ENCODE data around the gene GLYR1.

GLYR1 gene

DNA sequence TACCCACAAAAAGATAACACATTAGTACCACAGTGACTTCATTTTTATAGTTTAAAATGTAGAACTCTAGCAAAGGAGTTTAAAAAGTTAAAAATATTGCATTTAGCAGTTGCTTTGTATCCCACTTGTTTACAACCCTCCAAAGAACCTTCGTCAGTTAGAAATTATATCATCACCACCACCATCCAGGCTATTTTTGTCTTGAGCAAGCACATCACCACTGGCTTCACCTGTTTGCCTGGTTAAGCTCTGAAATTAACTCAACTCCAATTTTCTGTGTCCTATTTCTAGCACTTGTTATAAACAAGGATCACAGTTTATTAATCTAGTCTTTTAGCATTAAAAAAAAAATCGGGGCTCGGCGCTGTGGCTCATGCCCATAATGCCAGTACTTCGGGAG lies 6.1 kb downstream of the GLYR1 start:
- CTCF ChIA-PET, result no interaction called here
- TF ChIP-seq ARNT (IDR thresholded peaks at IDR 0.05) (no peak), FOXK2 (IDR thresholded peaks at IDR 0.05) (no peak), BHLHE40 (IDR thresholded peaks at IDR 0.05; ENCODE audit: borderline replicate concordance) (no peak), LEF1 (IDR thresholded peaks at IDR 0.05; ENCODE audit: borderline replicate concordance) (no peak), HDGF (IDR thresholded peaks at IDR 0.05; ENCODE audit: borderline replicate concordance) (no peak), FOXM1 (IDR thresholded peaks at IDR 0.05; ENCODE audit: borderline replicate concordance) (no peak), NFRKB (IDR thresholded peaks at IDR 0.05) (no peak), FOXA1 (IDR thresholded peaks at IDR 0.05) (no peak), SP1 (IDR thresholded peaks at IDR 0.05) (no peak), ZNF384 (IDR thresholded peaks at IDR 0.05) (no peak)
- TF ChIP-seq, protein P1, sequence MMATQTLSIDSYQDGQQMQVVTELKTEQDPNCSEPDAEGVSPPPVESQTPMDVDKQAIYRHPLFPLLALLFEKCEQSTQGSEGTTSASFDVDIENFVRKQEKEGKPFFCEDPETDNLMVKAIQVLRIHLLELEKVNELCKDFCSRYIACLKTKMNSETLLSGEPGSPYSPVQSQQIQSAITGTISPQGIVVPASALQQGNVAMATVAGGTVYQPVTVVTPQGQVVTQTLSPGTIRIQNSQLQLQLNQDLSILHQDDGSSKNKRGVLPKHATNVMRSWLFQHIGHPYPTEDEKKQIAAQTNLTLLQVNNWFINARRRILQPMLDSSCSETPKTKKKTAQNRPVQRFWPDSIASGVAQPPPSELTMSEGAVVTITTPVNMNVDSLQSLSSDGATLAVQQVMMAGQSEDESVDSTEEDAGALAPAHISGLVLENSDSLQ (IDR thresholded peaks at IDR 0.05), result no peak
- DNase-seq (ENCODE audit: extremely low spot score), result no peak
- POLR2A ChIA-PET, result no interaction called here

DNA sequence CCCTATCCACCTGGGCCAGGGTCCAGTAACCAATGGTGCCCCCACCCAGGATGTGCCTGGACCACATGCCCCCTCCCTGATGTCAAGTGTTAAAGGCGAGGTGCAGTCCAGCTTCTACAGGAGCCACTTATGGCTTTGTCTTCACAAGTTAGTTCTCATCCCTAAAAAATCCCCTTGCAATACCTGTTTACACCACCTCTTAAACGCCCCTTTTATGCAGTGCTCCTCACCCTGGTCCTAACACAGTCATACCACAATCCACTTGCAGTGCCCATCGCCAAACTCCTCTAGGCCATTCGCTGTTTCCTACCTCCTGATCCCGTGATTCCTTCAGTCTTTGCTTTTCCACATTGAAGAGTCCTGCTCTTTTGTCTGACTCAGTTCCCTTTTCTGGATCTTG lies 7.1 kb downstream of the GLYR1 start:
- ChIA-PET CTCF (no interaction called here), POLR2A (no interaction called here)
- TF ChIP-seq TARDBP (IDR thresholded peaks at IDR 0.05), result no peak
- no peak for TF ChIP-seq ZNF384 (IDR thresholded peaks at IDR 0.05)
- TF ChIP-seq LEF1 (IDR thresholded peaks at IDR 0.05; ENCODE audit: borderline replicate concordance), result no peak
- no peak for TF ChIP-seq FOXM1 (IDR thresholded peaks at IDR 0.05; ENCODE audit: borderline replicate concordance)
- no peak for TF ChIP-seq ELF4 (IDR thresholded peaks at IDR 0.05)
- DNase-seq (ENCODE audit: extremely low spot score), result peak; percentile 12

DNA sequence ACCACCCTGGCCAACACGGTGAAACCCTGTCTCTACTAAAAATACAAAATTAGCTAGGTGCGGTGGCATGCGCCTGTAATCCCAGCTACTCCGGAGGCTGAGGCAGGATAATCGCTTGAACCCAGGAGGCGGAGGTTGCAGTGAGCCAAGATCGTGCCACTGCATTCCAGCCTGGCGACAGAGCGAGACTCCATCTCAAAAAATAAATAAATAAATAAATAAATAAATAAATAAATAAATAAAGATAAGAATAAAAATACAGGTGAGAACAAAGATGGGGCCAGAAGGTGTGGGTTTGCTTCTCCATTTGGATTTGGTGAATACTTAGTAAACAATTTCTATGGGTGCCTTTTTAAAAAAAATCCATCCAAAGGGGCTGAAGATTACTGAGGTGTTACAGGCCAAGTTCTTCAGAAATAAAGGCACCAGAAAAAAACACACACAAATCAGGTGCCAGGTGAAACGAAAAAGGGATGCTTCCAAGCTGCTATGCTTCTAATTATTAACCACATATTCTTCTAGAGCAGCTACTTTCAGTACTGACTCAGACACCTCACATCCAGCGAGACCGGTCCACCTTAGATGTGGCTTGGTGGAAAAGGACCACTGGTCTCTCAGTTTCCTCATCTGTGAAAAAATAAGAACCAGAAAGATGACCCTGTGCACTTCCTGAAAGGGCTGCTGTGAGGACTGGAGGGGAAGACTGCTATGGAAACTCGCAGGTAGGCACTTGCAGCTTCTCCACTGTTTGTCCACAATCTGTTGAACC lies 9.2 kb downstream of the GLYR1 start:
- CTCF ChIA-PET, result no interaction called here

DNA sequence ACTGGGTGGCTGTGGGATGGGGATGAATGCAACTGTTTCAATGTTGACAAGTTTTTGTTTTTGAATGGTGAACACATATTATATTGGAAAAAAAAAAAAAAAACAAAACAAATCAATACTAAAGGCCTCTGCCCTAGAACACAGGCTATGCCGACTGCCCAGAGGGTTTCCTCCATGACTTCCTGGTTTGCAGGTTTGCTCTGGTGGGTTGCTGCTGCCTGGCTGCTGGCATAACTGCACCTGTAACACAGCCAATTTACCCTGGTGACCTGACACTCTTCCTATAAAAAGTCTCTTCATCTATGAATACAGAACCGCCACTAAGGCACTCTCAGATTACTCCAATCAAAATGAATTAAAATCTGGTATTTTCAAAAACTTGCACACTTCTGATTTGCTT lies 10.4 kb downstream of the GLYR1 start:
- no peak for DNase-seq (ENCODE audit: extremely low spot score)
- TF ChIP-seq FOXK2 (IDR thresholded peaks at IDR 0.05), result no peak
- CTCF ChIA-PET, result no interaction called here
- POLR2A ChIA-PET, result no interaction called here

More for the DNA sequence above, 9.2 kb downstream of the GLYR1 start:
- no peak for TF ChIP-seq BHLHE40 (IDR thresholded peaks at IDR 0.05; ENCODE audit: borderline replicate concordance)
- no peak for TF ChIP-seq HDGF (IDR thresholded peaks at IDR 0.05; ENCODE audit: borderline replicate concordance)
- no peak for TF ChIP-seq LEF1 (IDR thresholded peaks at IDR 0.05; ENCODE audit: borderline replicate concordance)
- TF ChIP-seq FOXK2 (IDR thresholded peaks at IDR 0.05), result no peak
- no peak for TF ChIP-seq SUZ12 (IDR thresholded peaks at IDR 0.05)
- TF ChIP-seq FOXA1 (IDR thresholded peaks at IDR 0.05), result no peak
- no peak for TF ChIP-seq SP1 (IDR thresholded peaks at IDR 0.05)
- no peak for TF ChIP-seq CTBP1 (IDR thresholded peaks at IDR 0.05; ENCODE audit: borderline replicate concordance)
- no peak for TF ChIP-seq ZNF384 (IDR thresholded peaks at IDR 0.05)
- no peak for TF ChIP-seq NFRKB (IDR thresholded peaks at IDR 0.05)
- no peak for DNase-seq (ENCODE audit: extremely low spot score)
- POLR2A ChIA-PET, result no interaction called here

DNA sequence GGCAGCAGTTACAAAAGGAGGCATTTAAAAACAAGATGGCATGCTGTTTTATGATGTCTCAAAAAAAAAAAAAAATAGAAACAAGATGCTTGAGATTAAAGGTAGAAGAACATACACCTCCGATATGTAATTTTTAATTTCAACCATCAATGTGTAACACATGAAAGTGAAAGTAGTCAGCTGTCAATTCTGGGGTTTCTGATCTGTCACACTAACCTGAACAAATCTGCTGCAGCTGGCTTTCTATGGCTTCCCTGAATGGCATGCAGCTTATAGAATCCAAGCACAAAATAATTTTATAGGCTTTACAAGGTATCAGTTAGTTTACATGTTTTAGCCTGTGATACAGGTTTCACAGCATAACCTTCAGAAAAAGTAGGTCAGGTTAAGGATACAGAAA lies 13.5 kb downstream of the GLYR1 start:
- ChIA-PET CTCF (no interaction called here), POLR2A (no interaction called here)
- DNase-seq (ENCODE audit: extremely low spot score), result no peak
- TF ChIP-seq LEF1 (IDR thresholded peaks at IDR 0.05; ENCODE audit: borderline replicate concordance) (no peak), FOXK2 (IDR thresholded peaks at IDR 0.05) (no peak), SP1 (IDR thresholded peaks at IDR 0.05) (no peak), ZNF384 (IDR thresholded peaks at IDR 0.05) (no peak), FOXM1 (IDR thresholded peaks at IDR 0.05; ENCODE audit: borderline replicate concordance) (no peak), SUZ12 (IDR thresholded peaks at IDR 0.05) (no peak), L3MBTL2 (conservative IDR thresholded peaks at IDR 0.05) (no peak), NFRKB (IDR thresholded peaks at IDR 0.05) (no peak)

DNA sequence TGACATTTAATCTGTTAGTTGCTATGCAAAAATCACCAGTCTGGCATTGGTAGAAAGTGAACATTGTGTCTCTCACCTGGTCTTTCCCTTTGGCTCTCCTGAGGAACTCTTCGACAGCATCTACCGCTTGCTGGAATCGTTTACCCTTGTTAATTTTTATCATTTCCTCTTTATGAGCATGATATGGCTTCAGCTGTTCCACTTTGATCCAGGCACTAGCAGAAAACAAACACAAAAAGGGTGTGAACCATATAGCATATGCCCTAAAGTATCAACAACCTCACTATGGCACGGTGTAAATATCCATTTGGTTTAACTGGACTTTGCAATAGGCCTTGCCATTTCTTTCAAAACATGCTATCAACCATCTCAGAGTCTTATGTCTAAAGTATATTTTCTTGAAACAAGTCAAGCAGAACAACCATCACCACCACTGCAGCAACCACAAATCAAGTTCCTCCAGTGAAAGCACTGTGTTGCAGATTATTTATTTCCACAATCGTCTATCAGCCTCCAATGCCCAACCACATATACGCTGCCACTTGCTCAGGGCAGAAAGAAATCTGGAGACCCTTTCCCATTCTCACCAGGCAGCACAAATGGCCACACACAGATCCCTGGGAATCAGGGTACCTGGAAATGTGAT lies 14.3 kb downstream of the GLYR1 start:
- ChIA-PET CTCF (no interaction called here), POLR2A (no interaction called here)
- DNase-seq (ENCODE audit: extremely low spot score), result no peak
- TF ChIP-seq LEF1 (IDR thresholded peaks at IDR 0.05; ENCODE audit: borderline replicate concordance) (no peak), L3MBTL2 (conservative IDR thresholded peaks at IDR 0.05) (no peak), FOXM1 (IDR thresholded peaks at IDR 0.05; ENCODE audit: borderline replicate concordance) (no peak), NFRKB (IDR thresholded peaks at IDR 0.05) (no peak), HDGF (IDR thresholded peaks at IDR 0.05; ENCODE audit: borderline replicate concordance) (no peak), FOXK2 (IDR thresholded peaks at IDR 0.05) (no peak), CTBP1 (IDR thresholded peaks at IDR 0.05; ENCODE audit: borderline replicate concordance) (no peak), ARNT (IDR thresholded peaks at IDR 0.05) (no peak), SUZ12 (IDR thresholded peaks at IDR 0.05) (no peak), SP1 (IDR thresholded peaks at IDR 0.05) (no peak), ELF4 (IDR thresholded peaks at IDR 0.05) (no peak), FOXA1 (IDR thresholded peaks at IDR 0.05) (no peak), TARDBP (IDR thresholded peaks at IDR 0.05) (no peak), BHLHE40 (IDR thresholded peaks at IDR 0.05; ENCODE audit: borderline replicate concordance) (no peak), ZNF384 (IDR thresholded peaks at IDR 0.05) (no peak)
- TF ChIP-seq, protein P1 (IDR thresholded peaks at IDR 0.05), result no peak

DNA sequence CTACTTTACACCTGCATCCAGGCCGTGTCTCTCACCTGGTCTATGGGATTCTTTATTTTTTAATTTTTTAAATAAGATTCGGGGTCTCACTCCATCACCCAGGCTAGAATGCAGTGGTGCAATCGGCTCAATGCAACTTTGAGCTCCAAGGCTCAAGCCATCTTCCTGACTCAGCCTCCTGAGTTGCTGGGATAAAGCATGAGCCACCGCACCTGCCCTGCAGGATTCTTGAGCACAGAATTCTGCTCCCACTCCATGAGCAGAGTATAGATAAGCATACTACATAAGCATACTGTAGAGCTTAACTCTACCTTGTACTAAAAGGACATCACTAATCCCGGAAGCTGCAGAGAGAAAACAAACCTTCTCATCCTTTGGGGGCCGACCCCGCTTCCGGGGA lies 15.5 kb downstream of the GLYR1 start:
- CTCF ChIA-PET, result no interaction called here
- TF ChIP-seq FOXA1 (IDR thresholded peaks at IDR 0.05) (no peak), SP1 (IDR thresholded peaks at IDR 0.05) (no peak), FOXM1 (IDR thresholded peaks at IDR 0.05; ENCODE audit: borderline replicate concordance) (no peak), LEF1 (IDR thresholded peaks at IDR 0.05; ENCODE audit: borderline replicate concordance) (no peak), ZNF384 (IDR thresholded peaks at IDR 0.05) (no peak), TARDBP (IDR thresholded peaks at IDR 0.05) (no peak), SUZ12 (IDR thresholded peaks at IDR 0.05) (no peak), L3MBTL2 (conservative IDR thresholded peaks at IDR 0.05) (no peak), CTBP1 (IDR thresholded peaks at IDR 0.05; ENCODE audit: borderline replicate concordance) (no peak), ELF4 (IDR thresholded peaks at IDR 0.05) (no peak), ARNT (IDR thresholded peaks at IDR 0.05) (no peak), NFRKB (IDR thresholded peaks at IDR 0.05) (no peak), HDGF (IDR thresholded peaks at IDR 0.05; ENCODE audit: borderline replicate concordance) (no peak), BHLHE40 (IDR thresholded peaks at IDR 0.05; ENCODE audit: borderline replicate concordance) (no peak), FOXK2 (IDR thresholded peaks at IDR 0.05) (no peak)
- TF ChIP-seq, protein P1 (IDR thresholded peaks at IDR 0.05), result no peak
- no peak for DNase-seq (ENCODE audit: extremely low spot score)
- POLR2A ChIA-PET, result interaction anchor here (0.9 kb wide), 1 partner anchor 15 kb away, joined by 3 read pairs; no protein-coding TSS in a partner anchor

Data from HEK293T (cell line).